ENCODE results near the gene PABPN1L. TPM values are rescaled to one million over a fixed set of nuclear protein-coding genes. Genes with fewer than 3 reads are reported as not detected.
A peak's percentile ranks its signal among the peaks of the same experiment; 100 is the strongest.

Gene PABPN1L
- total RNA-seq, 1 donor from 2014 or later, result not detected

GRCh38 chr16:88868974-88869672, 2.7 kb upstream of the PABPN1L start:
- DNase-seq, result no peak

- DNase-seq, result no peak
Measured at GRCh38 chr16:88867581-88868246, 1.3 kb upstream of the PABPN1L start.

- DNase-seq, result no peak
Measured at GRCh38 chr16:88865742-88866141, 718 bp downstream of the PABPN1L start.

- no peak for DNase-seq
Measured at GRCh38 chr16:88865310-88865709, 1.1 kb downstream of the PABPN1L start.

- DNase-seq, result no peak
Measured at GRCh38 chr16:88864521-88864920, 1.9 kb downstream of the PABPN1L start.

- DNase-seq, result no peak
Measured at GRCh38 chr16:88864099-88864498, 2.4 kb downstream of the PABPN1L start.

- no peak for DNase-seq
Measured at GRCh38 chr16:88863426-88863825, 3.0 kb downstream of the PABPN1L start.

- no peak for DNase-seq
Measured at GRCh38 chr16:88862968-88863367, 3.5 kb downstream of the PABPN1L start.

- no peak for DNase-seq
Measured at GRCh38 chr16:88861359-88861758, 5.1 kb downstream of the PABPN1L start.

GRCh38 chr16:88859381-88860091, 6.9 kb downstream of the PABPN1L start:
- DNase-seq, result no peak

GRCh38 chr16:88857728-88858339, 8.6 kb downstream of the PABPN1L start:
- peak; percentile 22 for DNase-seq

GRCh38 chr16:88856828-88857727, 9.4 kb downstream of the PABPN1L start, which contains the start of the genes GALNS and TRAPPC2L:
Gene GALNS (minus strand): TSS chr16:88856947. CDS start chr16:88856877, 70 bp downstream.
Gene TRAPPC2L (plus strand): TSS chr16:88857127. CDS start chr16:88857151, 24 bp downstream.
- peak; percentile 94 for DNase-seq

- DNase-seq, result no peak
Measured at GRCh38 chr16:88856122-88856827, 10.2 kb downstream of the PABPN1L start.

GRCh38 chr16:88855736-88856121, 10.7 kb downstream of the PABPN1L start:
- DNase-seq, result no peak

- no peak for DNase-seq
Measured at GRCh38 chr16:88855176-88855575, 11.3 kb downstream of the PABPN1L start.

GRCh38 chr16:88854306-88855111, 12.0 kb downstream of the PABPN1L start:
- DNase-seq, result no peak

GRCh38 chr16:88853325-88853941, 13.0 kb downstream of the PABPN1L start:
- DNase-seq, result no peak

- no peak for DNase-seq
Measured at GRCh38 chr16:88851616-88852015, 14.8 kb downstream of the PABPN1L start.

- no peak for DNase-seq
Measured at GRCh38 chr16:88850531-88851199, 15.8 kb downstream of the PABPN1L start.
